HG03439 (cell line): ENCODE measurements around the gene ROBO1.

Experiments
- ATAC-seq: cut with Tn5 transposase; IDR thresholded peaks from one replicate; pipeline ENCODE4 v1.9.1; 2021; ENCODE audit warnings: mild to moderate bottlenecking, moderate library complexity; ENCODE audit not compliant: unreplicated experiment

Gene ROBO1

GRCh38 chr3:79385211-79385610 is 382.6 kb downstream of the ROBO1 start:
- ATAC-seq: no peak

DNA sequence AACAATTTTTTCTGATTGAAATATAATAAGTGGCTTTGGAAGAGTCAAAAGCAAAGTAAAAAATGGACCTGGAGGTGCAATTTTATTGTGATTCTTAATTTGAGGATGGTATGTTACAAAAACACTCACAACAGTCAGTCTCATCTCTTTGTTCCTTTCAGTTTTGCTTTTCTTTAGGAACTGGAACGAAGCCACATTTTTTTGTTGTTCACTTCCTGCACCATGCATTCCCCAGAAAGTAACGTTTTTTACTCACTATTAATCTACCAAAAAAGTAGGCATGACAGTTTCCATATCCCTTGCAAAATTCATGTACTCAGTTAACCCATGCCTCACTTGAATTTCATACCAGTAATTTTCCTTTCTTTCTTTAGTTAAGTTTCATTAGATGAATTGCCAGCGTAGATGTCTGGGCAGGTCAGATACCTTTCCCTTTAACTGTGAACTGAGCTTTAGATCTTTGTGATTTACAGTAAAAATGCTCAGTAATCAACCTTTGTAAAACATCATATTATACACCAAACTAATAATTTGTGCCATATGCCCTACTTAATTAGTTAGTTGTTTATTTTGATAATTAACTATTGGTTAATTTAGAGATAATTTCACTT is 384.3 kb downstream of the ROBO1 start:
- no peak for ATAC-seq

- no peak for ATAC-seq
Measured at GRCh38 chr3:79380581-79380980, 387.2 kb downstream of the ROBO1 start.

- ATAC-seq: no peak
Measured at GRCh38 chr3:79378064-79378463, 389.7 kb downstream of the ROBO1 start.

DNA sequence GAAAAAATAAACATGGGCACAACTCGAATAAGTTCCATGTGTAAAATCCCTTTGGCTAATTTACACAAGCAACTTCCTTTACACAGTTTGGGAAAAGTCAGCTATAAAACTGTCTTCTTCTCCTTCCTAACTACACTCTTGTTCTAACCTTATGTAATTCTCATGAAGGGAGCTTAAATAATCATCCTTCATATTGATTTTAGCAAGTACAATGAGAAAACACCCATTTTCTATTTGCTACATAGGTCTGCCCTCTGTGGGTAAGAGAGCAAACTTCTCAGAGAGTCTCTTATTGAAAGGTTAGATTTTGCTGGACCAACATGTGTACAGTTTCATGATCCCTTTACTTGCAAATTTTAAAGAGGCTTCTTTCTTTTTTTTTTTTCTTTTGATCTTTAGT is 398.5 kb downstream of the ROBO1 start:
- ATAC-seq: no peak

DNA sequence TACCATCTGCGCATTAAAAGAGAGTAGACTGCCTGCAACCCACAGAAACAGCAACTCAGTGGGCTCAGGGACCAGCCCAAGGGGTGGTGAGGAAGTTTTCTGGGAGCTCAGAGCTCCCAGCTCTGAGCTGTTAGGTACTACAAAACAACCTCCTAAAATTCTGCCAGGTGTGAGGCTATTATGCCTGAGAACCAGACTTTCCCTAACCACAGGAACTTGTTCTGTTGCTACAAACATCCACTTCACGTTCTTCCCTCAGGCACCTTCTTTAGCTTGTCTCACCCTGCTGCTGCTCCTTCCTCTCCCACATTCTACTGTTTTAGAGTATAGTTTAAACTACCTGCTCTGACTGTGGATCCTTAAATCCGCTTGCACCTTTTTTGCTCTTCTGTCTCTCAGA is 399.4 kb downstream of the ROBO1 start:
- no peak for ATAC-seq

- no peak for ATAC-seq
Measured at GRCh38 chr3:79367803-79368202, 400.0 kb downstream of the ROBO1 start.

- ATAC-seq: no peak
Measured at GRCh38 chr3:79367066-79367465, 400.7 kb downstream of the ROBO1 start.

- ATAC-seq: no peak
Measured at GRCh38 chr3:79366414-79366813, 401.4 kb downstream of the ROBO1 start.

GRCh38 chr3:79364784-79365183 is 403.0 kb downstream of the ROBO1 start:
- no peak for ATAC-seq

DNA sequence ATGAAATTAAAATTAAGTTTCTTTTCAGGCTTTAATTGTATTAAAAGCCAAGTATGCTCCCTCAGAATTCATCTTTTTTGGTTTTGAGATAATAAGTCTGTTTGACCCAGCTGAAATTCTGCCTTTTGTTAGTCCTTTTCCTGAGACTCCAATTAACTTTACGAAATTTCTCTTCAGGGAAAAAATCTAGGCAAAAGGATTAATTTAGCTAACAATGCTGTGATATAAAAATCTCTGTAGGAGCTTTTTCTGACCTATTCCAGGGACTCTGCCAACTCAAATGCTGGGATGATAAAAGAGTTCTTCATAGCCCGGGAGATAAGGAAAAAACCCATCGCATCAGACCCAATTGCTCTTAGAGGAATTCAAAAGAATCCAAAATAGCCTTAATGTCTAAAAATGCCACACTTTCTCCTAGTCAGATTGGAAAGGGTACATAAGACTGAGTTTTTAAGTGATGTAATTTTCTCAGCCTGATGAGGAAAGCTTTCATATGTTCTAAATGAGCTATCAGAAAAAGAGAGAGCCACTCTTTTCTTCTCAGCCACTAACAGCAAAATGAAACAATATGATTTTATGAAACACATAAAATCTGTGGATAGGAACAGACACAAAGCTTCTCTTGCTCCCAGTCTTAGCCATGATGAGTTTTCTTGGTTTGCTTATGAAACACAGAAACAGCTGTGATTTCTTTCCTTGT is 405.1 kb downstream of the ROBO1 start:
- no peak for ATAC-seq

DNA sequence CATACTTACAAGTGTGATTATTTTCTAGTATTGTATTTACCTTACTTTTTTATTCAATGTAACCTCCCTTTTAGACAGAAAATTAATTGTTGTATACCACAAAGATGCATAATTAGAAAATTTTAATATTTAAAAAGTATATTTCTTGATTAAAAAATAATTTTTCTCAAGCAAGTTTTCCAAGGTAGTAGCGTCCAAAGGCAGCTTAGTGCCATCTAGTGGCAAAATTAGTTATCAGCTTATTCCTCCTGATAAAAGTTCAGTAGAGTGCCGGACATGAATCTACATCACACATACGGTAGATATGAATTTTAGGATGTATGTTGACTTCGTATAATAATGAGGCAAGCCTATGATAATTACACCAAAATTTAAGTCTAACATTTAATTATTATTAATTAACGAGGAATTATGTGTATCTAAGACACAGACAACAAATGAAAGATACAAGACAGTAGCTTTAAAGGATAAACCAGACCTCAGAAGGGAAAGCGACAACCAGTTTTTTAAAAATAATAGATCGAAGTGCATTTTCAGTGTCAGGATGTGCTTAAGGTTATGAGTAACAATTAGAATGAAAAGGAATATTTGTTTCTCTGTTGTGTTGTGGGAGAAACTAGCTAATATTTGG is 405.9 kb downstream of the ROBO1 start:
- ATAC-seq: peak; percentile 81

GRCh38 chr3:79358327-79358726 is 409.5 kb downstream of the ROBO1 start:
- ATAC-seq: no peak

DNA sequence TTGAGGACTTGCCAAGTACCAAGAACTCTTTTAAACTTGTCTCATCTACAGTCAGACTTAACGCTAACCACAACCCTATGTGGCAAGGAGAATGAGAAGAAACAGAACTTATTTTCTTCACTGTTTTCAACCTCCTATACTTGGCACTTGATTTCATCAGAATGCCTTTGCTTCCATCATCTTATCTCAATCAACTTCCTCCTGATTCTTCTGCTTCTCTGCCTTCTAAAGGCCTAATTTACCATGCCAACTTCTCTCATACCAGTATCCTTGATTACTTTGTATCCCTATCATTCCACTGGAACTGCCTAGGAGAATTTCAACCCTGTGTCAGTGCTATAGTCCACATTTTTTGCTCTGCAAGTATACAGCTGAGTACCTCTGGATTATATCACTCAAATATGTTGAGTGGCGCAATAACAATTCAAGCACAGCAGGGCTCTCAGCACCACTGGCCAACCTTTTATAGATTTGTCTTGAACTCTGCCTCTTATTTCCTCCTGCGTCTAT is 413.6 kb downstream of the ROBO1 start:
- no peak for ATAC-seq

GRCh38 chr3:79351699-79352098 is 416.1 kb downstream of the ROBO1 start:
- ATAC-seq: no peak

- ATAC-seq: no peak
Measured at GRCh38 chr3:79344876-79345871, 422.6 kb downstream of the ROBO1 start.

DNA sequence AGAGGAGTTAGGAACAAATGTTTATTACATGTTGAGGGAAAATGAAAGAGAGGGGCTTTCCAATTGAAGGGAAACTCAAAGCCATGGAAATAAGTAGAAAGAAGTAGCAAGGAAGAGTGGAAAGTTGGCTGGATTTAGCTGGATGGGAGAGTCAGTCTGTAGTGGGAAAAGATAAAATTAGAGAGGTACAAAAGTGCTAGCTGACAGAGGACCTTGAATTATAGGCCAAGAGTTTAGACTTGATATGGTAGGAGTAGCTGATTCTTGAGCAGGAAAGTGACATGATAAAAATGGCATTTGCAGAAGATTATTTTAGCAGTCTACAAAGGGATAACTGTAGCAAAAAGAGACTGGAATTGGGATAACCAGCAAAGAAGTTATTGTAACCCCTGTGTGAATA is 425.8 kb downstream of the ROBO1 start:
- no peak for ATAC-seq

GRCh38 chr3:79339846-79340245 is 428.0 kb downstream of the ROBO1 start:
- no peak for ATAC-seq

DNA sequence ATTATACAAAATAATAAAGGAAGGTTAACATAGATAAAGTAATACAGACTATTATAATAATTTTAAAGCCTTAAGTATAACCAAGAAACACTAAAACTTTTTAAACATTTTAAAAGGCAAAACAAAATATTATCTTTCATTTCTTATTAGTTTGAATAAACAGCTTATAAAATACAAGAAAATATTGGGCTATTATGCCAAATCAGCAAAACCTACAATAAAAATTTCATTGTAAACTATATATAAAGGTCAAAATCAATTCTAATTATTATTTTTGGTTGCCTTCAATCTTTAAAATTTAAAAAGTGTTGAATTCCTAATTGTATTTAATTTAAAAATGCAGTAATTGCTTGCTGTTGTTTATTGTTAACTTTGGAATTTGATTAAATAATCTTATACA is 430.0 kb downstream of the ROBO1 start:
- no peak for ATAC-seq

- no peak for ATAC-seq
Measured at GRCh38 chr3:79329154-79329553, 438.6 kb downstream of the ROBO1 start.

DNA sequence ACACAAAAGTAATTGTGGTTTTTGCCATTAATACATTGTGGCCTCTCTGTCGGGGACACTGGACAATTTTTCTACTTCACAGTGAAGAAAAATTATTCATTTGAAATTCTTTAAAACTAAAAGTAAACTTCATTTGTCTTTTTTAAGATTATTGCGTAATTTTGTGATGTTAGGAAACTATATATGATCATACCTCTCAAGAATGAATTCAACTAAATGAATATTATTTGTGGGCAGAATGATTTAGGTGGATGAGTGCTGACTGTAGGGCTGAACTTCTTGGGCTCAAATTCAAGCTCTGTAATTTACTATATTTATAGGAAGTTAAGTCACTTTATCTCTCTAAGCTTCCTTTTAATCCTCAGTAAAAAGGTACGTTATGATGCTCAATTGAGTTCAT is 441.2 kb downstream of the ROBO1 start:
- ATAC-seq: no peak
